ENCODE measurements around the gene DRGX.

The DRGX gene

GRCh38 chr10:49381111-49381900 lies 14.6 kb downstream of the DRGX start:
- no peak for DNase-seq (ENCODE audit: low read depth)

GRCh38 chr10:49379596-49380410 lies 16.1 kb downstream of the DRGX start:
- DNase-seq (ENCODE audit: low read depth) = no peak

GRCh38 chr10:49377256-49377655 lies 18.6 kb downstream of the DRGX start:
- DNase-seq (ENCODE audit: low read depth) = no peak

GRCh38 chr10:49375611-49376010 lies 20.3 kb downstream of the DRGX start:
- DNase-seq (ENCODE audit: low read depth) = no peak

GRCh38 chr10:49374740-49375139 lies 21.1 kb downstream of the DRGX start:
- DNase-seq (ENCODE audit: low read depth) = no peak

- no peak for DNase-seq (ENCODE audit: low read depth)
Observed at GRCh38 chr10:49373361-49373760, 22.5 kb downstream of the DRGX start.

GRCh38 chr10:49371967-49372366 lies 23.9 kb downstream of the DRGX start:
- DNase-seq (ENCODE audit: low read depth) = no peak

GRCh38 chr10:49370326-49371100 lies 25.4 kb downstream of the DRGX start:
- no peak for DNase-seq (ENCODE audit: low read depth)

- DNase-seq (ENCODE audit: low read depth) = peak; percentile 8
Observed at GRCh38 chr10:49369216-49370162, 26.4 kb downstream of the DRGX start.

GRCh38 chr10:49368256-49368655 lies 27.6 kb downstream of the DRGX start:
- DNase-seq (ENCODE audit: low read depth) = no peak

- no peak for DNase-seq (ENCODE audit: low read depth)
Observed at GRCh38 chr10:49367600-49367999, 28.3 kb downstream of the DRGX start.

GRCh38 chr10:49366460-49366859 lies 29.4 kb downstream of the DRGX start:
- DNase-seq (ENCODE audit: low read depth) = no peak

- no peak for DNase-seq (ENCODE audit: low read depth)
Observed at GRCh38 chr10:49365675-49366415, 30.0 kb downstream of the DRGX start.

- no peak for DNase-seq (ENCODE audit: low read depth)
Observed at GRCh38 chr10:49365275-49365674, 30.6 kb downstream of the DRGX start.

GRCh38 chr10:49364747-49365146 lies 31.1 kb downstream of the DRGX start:
- DNase-seq (ENCODE audit: low read depth) = no peak

- no peak for DNase-seq (ENCODE audit: low read depth)
Observed at GRCh38 chr10:49364051-49364450, 31.8 kb downstream of the DRGX start.

GRCh38 chr10:49363309-49364031 lies 32.4 kb downstream of the DRGX start:
- no peak for DNase-seq (ENCODE audit: low read depth)

GRCh38 chr10:49362596-49363260 lies 33.2 kb downstream of the DRGX start:
- no peak for DNase-seq (ENCODE audit: low read depth)
